Gastrocnemius medialis (tissue), 4 donors: ENCODE results near the gene ANGPTL8. TPM values are rescaled to one million over a fixed set of nuclear protein-coding genes. Genes with fewer than 3 reads are reported as not detected.

Experiments used
- ATAC-seq, 2 donors: fragments of 150-250 bp; one replicate each; pipeline ENCODE4 v1.9.1; 2016
- DNase-seq, 2 donors: peaks; one replicate each; pipeline ENCODE4 v3.0.0-alpha.2; 2019
- H3K27ac ChIP-seq, 4 donors: fragments of 200-600 bp; sonication (generic); 1 replicate in 1 of 4; 2 replicates in 3 of 4; pipeline ENCODE4 v1.5.1; 2016 to 2018; ENCODE audit warnings: mild to moderate bottlenecking in 2 of 4, moderate library complexity in 1 of 4
- H3K27me3 ChIP-seq, 3 donors: fragments of 200-600 bp; sonication (generic) in 2 of 3; 1 replicate in 1 of 3; 2 replicates in 2 of 3; pipeline versions ENCODE4 v1.5.1 to v1.6.0; 2016 to 2019; ENCODE audit warnings: mild to moderate bottlenecking in 1 of 3, moderate library complexity in 1 of 3
- H3K36me3 ChIP-seq, 2 donors: fragments of 200-600 bp; sonication (generic) in 1 of 2; one replicate each; pipeline ENCODE4 v1.5.1; 2017 to 2018
- H3K4me1 ChIP-seq, 2 donors: fragments of 200-600 bp; sonication (generic) in 1 of 2; one replicate each; pipeline ENCODE4 v1.5.1; 2016 to 2017; ENCODE audit warnings: mild to moderate bottlenecking in 2 of 2
- H3K4me3 ChIP-seq, 4 donors: fragments of 200-600 bp; sonication (generic) in 3 of 4; 1 replicate in 1 of 4; 2 replicates in 3 of 4; pipeline ENCODE4 v1.5.1; 2016 to 2019; ENCODE audit warnings: mild to moderate bottlenecking in 2 of 4
- H3K9me3 ChIP-seq, 3 donors: fragments of 200-600 bp; sonication (generic) in 2 of 3; 1 replicate in 1 of 3; 2 replicates in 2 of 3; pipeline ENCODE4 v1.5.1; 2016 to 2019
- POLR2A ChIP-seq, 2 donors: fragments of 450-650 bp; IDR thresholded peaks; one replicate each; pipeline ENCODE4 v1.6.1; 2017; ENCODE audit warnings: antibody characterized with exemption in 2 of 2, mild to moderate bottlenecking in 2 of 2, moderate library complexity in 2 of 2
- in situ Hi-C, 4 donors: fragments of 200-750 bp; cut with MboI; loops; one replicate each; pipeline versions ENCODE4 v1.15.0 to v1.8.0; 2017; ENCODE audit warnings: low sequenced_read_pairs in 4 of 4
- intact Hi-C: fragments of 100-400 bp; cut with DNase I; formaldehyde crosslinking; loops from one replicate; pipeline ENCODE4 v1.15.1; 2023; ENCODE audit warnings: low total_unique reads
- total RNA-seq, 4 donors: library from RNA; depleted of rRNA; stranded (reverse); fragments of >200 nt; gene quantifications; one replicate each; pipeline versions ENCODE4 v1.1.0 to v1.2.3, GENCODE V29; 2016
- TF ChIP-seq, protein P1 (sequence below), 5 experiments: fragments of 450-650 bp in 3 of 5; fragments of 200-600 bp in 2 of 5; sonication (generic) in 2 of 5; IDR thresholded peaks in 4 of 5; conservative IDR thresholded peaks in 1 of 5; 1 replicate in 4 of 5; 2 replicates in 1 of 5; pipeline ENCODE4 v1.5.1; 2016 to 2019; ENCODE audit warnings: antibody characterized with exemption in 5 of 5, mild to moderate bottlenecking in 3 of 5, moderate library complexity in 3 of 5

The ANGPTL8 gene
- total RNA-seq, 4 donors from 2014 or later = 0.47 TPM; not detected in 3

GRCh38 chr19:11199517-11199916 lies 39.9 kb upstream of the ANGPTL8 start:
- ATAC-seq (no peak), DNase-seq (no peak)
- no peak overlapping the region for H3K4me3 ChIP-seq
- in situ Hi-C loops = no loop called here
- no peaks in the 10 kb centered on the region for H3K36me3 ChIP-seq
- H3K27ac ChIP-seq = peak overlapping the region; percentile 47 to 92 (median 84)
- H3K4me1 ChIP-seq = peaks cover 18 to 27% of the 10 kb centered on the region in 2 donors
- intact Hi-C loops = loop anchor here (10.0 kb wide), 1 partner anchor 235 kb away; the partner anchor contains the start of gene SMARCA4
- no peaks in the 10 kb centered on the region for H3K9me3 ChIP-seq
- no peaks in the 10 kb centered on the region for H3K27me3 ChIP-seq
- TF ChIP-seq POLR2A (IDR thresholded peaks at IDR 0.05) = no peak
- TF ChIP-seq, protein P1, sequence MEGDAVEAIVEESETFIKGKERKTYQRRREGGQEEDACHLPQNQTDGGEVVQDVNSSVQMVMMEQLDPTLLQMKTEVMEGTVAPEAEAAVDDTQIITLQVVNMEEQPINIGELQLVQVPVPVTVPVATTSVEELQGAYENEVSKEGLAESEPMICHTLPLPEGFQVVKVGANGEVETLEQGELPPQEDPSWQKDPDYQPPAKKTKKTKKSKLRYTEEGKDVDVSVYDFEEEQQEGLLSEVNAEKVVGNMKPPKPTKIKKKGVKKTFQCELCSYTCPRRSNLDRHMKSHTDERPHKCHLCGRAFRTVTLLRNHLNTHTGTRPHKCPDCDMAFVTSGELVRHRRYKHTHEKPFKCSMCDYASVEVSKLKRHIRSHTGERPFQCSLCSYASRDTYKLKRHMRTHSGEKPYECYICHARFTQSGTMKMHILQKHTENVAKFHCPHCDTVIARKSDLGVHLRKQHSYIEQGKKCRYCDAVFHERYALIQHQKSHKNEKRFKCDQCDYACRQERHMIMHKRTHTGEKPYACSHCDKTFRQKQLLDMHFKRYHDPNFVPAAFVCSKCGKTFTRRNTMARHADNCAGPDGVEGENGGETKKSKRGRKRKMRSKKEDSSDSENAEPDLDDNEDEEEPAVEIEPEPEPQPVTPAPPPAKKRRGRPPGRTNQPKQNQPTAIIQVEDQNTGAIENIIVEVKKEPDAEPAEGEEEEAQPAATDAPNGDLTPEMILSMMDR (IDR thresholded peaks at IDR 0.05 in 4 of 5, conservative IDR thresholded peaks at IDR 0.05 in 1 of 5) = no peak

GRCh38 chr19:11200015-11200574 lies 39.3 kb upstream of the ANGPTL8 start:
- Histone ChIP-seq H3K27me3 (no peaks in the 10 kb centered on the region), H3K4me3 (no peak overlapping the region), H3K36me3 (no peaks in the 10 kb centered on the region), H3K27ac (no peak overlapping the region), H3K9me3 (no peaks in the 10 kb centered on the region), H3K4me1 (peaks cover 18 to 23% of the 10 kb centered on the region in 2 donors)
- intact Hi-C loops (loop anchor here (10.0 kb wide), 1 partner anchor 165 kb away; no protein-coding TSS in a partner anchor), in situ Hi-C loops (loop anchor here in 3 of 4 donors (5.0 to 25.0 kb wide), 4 partner anchors 63 to 165 kb away; no protein-coding TSS in a partner anchor)
- TF ChIP-seq, protein P1 (IDR thresholded peaks at IDR 0.05 in 4 of 5, conservative IDR thresholded peaks at IDR 0.05 in 1 of 5) = no peak
- no peak for TF ChIP-seq POLR2A (IDR thresholded peaks at IDR 0.05)
- ATAC-seq = no peak
- DNase-seq = no peak

DNA sequence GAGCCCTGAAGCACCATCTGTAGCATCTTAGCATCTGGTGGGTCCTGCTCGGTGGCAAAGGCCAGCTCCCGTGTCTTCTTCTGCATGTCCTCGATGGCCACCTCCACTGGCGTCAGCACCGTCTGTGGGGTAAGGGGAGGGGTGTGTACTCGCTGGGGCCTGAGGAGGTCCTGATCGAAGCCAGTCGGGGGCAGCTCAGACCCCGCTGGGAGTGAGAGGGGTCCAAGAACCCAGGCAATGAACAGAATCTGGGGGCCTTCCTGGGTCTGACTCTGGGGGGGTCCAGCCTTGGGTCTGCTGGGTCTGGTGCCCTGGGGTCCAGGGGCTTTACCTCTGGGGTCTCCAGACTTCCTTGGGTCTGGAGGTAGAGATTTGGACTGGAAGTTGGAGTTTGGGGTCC lies 38.5 kb upstream of the ANGPTL8 start:
- TF ChIP-seq, protein P1 (IDR thresholded peaks at IDR 0.05 in 4 of 5, conservative IDR thresholded peaks at IDR 0.05 in 1 of 5) = no peak
- no peak for TF ChIP-seq POLR2A (IDR thresholded peaks at IDR 0.05)
- Histone ChIP-seq H3K9me3 (no peaks in the 10 kb centered on the region), H3K4me1 (peaks cover 15 to 17% of the 10 kb centered on the region in 2 donors), H3K27ac (no peak overlapping the region), H3K27me3 (no peaks in the 10 kb centered on the region), H3K4me3 (no peak overlapping the region), H3K36me3 (no peaks in the 10 kb centered on the region)
- in situ Hi-C loops = loop anchor here in 3 of 4 donors (5.0 to 25.0 kb wide), 4 partner anchors 64 to 166 kb away; no protein-coding TSS in a partner anchor
- intact Hi-C loops = loop anchor here (10.0 kb wide), 1 partner anchor 166 kb away; no protein-coding TSS in a partner anchor
- ATAC-seq (no peak), DNase-seq (no peak)

- no peak for DNase-seq
- Histone ChIP-seq H3K4me1 (peaks cover 15 to 17% of the 10 kb centered on the region in 2 donors), H3K36me3 (no peaks in the 10 kb centered on the region), H3K9me3 (no peaks in the 10 kb centered on the region), H3K4me3 (no peak overlapping the region), H3K27me3 (no peaks in the 10 kb centered on the region), H3K27ac (no peak overlapping the region)
- intact Hi-C loops = loop anchor here (10.0 kb wide), 1 partner anchor 167 kb away; no protein-coding TSS in a partner anchor
- in situ Hi-C loops = loop anchor here in 3 of 4 donors (5.0 to 25.0 kb wide), 4 partner anchors 64 to 167 kb away; no protein-coding TSS in a partner anchor
- TF ChIP-seq POLR2A (IDR thresholded peaks at IDR 0.05) = no peak
- TF ChIP-seq, protein P1 (IDR thresholded peaks at IDR 0.05 in 4 of 5, conservative IDR thresholded peaks at IDR 0.05 in 1 of 5) = no peak
- no peak for ATAC-seq
Observed at GRCh38 chr19:11201791-11202190, 37.6 kb upstream of the ANGPTL8 start.
